ENCODE results near the gene RNF186.

DNA sequence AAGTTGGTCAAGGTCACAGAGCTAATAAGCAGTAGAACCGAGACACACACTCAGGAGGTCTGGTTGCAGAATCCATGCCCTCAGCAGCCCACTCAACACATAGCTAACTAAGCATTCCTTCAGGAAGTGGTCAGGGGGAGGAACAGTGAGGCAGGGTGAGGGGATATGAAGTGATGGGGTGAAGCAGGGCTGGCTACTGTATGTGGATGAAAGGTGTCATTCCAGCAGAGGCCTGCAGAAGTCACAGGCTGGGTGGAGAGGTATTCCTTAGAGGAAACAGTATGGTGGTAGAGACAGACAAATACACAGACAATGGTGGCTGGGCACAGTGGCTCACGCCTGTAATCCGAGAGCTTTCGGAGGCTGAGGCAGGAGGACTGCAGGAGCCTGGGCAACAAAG is 29.4 kb downstream of the RNF186 start:
- TF ChIP-seq, protein P1, sequence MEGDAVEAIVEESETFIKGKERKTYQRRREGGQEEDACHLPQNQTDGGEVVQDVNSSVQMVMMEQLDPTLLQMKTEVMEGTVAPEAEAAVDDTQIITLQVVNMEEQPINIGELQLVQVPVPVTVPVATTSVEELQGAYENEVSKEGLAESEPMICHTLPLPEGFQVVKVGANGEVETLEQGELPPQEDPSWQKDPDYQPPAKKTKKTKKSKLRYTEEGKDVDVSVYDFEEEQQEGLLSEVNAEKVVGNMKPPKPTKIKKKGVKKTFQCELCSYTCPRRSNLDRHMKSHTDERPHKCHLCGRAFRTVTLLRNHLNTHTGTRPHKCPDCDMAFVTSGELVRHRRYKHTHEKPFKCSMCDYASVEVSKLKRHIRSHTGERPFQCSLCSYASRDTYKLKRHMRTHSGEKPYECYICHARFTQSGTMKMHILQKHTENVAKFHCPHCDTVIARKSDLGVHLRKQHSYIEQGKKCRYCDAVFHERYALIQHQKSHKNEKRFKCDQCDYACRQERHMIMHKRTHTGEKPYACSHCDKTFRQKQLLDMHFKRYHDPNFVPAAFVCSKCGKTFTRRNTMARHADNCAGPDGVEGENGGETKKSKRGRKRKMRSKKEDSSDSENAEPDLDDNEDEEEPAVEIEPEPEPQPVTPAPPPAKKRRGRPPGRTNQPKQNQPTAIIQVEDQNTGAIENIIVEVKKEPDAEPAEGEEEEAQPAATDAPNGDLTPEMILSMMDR (optimal IDR thresholded peaks at IDR 0.05 in 1 of 3, IDR thresholded peaks at IDR 0.05 in 1 of 3, conservative IDR thresholded peaks at IDR 0.05 in 1 of 3; ENCODE audit: extremely low read depth in 1 of 3, insufficient read depth in 2 of 3, low read length in 3 of 3) = no peak
- TF ChIP-seq EZH2 (IDR thresholded peaks at IDR 0.05; ENCODE audit: low read length) = no peak
